Astrocyte (in vitro differentiated cells and primary cell): ENCODE measurements around the gene AKAP8L. TPM values are rescaled to one million over a fixed set of nuclear protein-coding genes. Genes with fewer than 3 reads are reported as not detected.

Experiments
- DNase-seq: peaks from one replicate; pipeline ENCODE4 v3.0.0-alpha.2; 2010; ENCODE audit warnings: low read depth
- FAIRE-seq: peaks from 2 replicates; lab custom pipeline; 2011; peaks lifted over from hg19 to GRCh38; lab: Jason Lieb, UNC
- H2AFZ ChIP-seq: 2 replicates; pipeline ENCODE4 v1.6.0; 2012; ENCODE audit warnings: low read depth, low read length, inconsistent platforms
- H3K27ac ChIP-seq: 2 replicates; pipeline ENCODE4 v1.5.1; 2011; ENCODE audit warnings: low read depth, low read length, inconsistent platforms
- H3K27me3 ChIP-seq: 2 replicates; pipeline ENCODE4 v1.6.0; 2011; ENCODE audit warnings: low read length, inconsistent platforms; ENCODE audit not compliant: insufficient read depth
- H3K36me3 ChIP-seq: 2 replicates; pipeline ENCODE4 v1.5.1; 2011; ENCODE audit warnings: low read length, inconsistent platforms; ENCODE audit not compliant: insufficient read depth
- H3K4me1 ChIP-seq: 2 replicates; pipeline ENCODE4 v1.5.1; 2011; ENCODE audit warnings: low read length, inconsistent platforms; ENCODE audit not compliant: insufficient read depth
- H3K4me2 ChIP-seq: 2 replicates; pipeline ENCODE4 v1.6.0; 2012; ENCODE audit warnings: low read length, inconsistent platforms
- H3K4me3 ChIP-seq: 2 replicates; pipeline ENCODE4 v1.5.1; 2011; ENCODE audit warnings: low read depth, mild to moderate bottlenecking, low read length, inconsistent platforms; ENCODE audit not compliant: insufficient read depth
- H3K79me2 ChIP-seq: 2 replicates; pipeline ENCODE4 v1.6.0; 2012; ENCODE audit warnings: mild to moderate bottlenecking, low read length, inconsistent platforms; ENCODE audit not compliant: insufficient read depth
- H3K9ac ChIP-seq: 2 replicates; pipeline ENCODE4 v1.6.0; 2012; ENCODE audit warnings: mild to moderate bottlenecking, low read length, inconsistent platforms
- H3K9me3 ChIP-seq: 2 replicates; pipeline ENCODE4 v1.5.1; 2012; ENCODE audit warnings: low read depth, mild to moderate bottlenecking, low read length, inconsistent platforms; ENCODE audit not compliant: insufficient read depth
- H4K20me1 ChIP-seq: 2 replicates; pipeline ENCODE4 v1.6.0; 2012; ENCODE audit warnings: low read length, inconsistent platforms; ENCODE audit not compliant: insufficient read depth
- H3K27ac Mint-ChIP-seq: one replicate; pipeline ENCODE4 v1.8.0; 2021; ENCODE audit warnings: mild to moderate bottlenecking, mixed read lengths; ENCODE audit not compliant: unreplicated experiment
- H3K27me3 Mint-ChIP-seq: one replicate; pipeline ENCODE4 v1.8.0; 2021; ENCODE audit warnings: low read depth, mixed read lengths; ENCODE audit not compliant: unreplicated experiment
- H3K36me3 Mint-ChIP-seq: one replicate; pipeline ENCODE4 v1.8.0; 2021; ENCODE audit warnings: low read depth, mixed read lengths; ENCODE audit not compliant: unreplicated experiment
- H3K4me1 Mint-ChIP-seq: one replicate; pipeline ENCODE4 v1.8.0; 2021; ENCODE audit warnings: low read depth, mixed read lengths; ENCODE audit not compliant: unreplicated experiment
- H3K4me3 Mint-ChIP-seq: one replicate; pipeline ENCODE4 v1.8.0; 2021; ENCODE audit warnings: mild to moderate bottlenecking, moderate library complexity, mixed read lengths; ENCODE audit not compliant: unreplicated experiment
- H3K9me3 Mint-ChIP-seq: one replicate; pipeline ENCODE4 v1.8.0; 2021; ENCODE audit warnings: mild to moderate bottlenecking, mixed read lengths; ENCODE audit not compliant: unreplicated experiment
- CTCF ChIP-seq: IDR thresholded peaks from 2 replicates; pipeline ENCODE4 v1.5.1; 2011; ENCODE audit warnings: low read depth, mild to moderate bottlenecking, inconsistent platforms, low read length, moderate library complexity; ENCODE audit not compliant: insufficient read depth
- EZH2 ChIP-seq: IDR thresholded peaks from 2 replicates; pipeline ENCODE4 v1.6.1; 2012; ENCODE audit warnings: mild to moderate bottlenecking, low read length, inconsistent platforms; ENCODE audit not compliant: insufficient read depth
- total RNA-seq: library from RNA; stranded (reverse); gene quantifications from 2 replicates; pipeline ENCODE4 v1.2.1, GENCODE V29; 2021

Gene AKAP8L
- total RNA-seq, 1 donor from 2014 or later: 101 TPM

DNA sequence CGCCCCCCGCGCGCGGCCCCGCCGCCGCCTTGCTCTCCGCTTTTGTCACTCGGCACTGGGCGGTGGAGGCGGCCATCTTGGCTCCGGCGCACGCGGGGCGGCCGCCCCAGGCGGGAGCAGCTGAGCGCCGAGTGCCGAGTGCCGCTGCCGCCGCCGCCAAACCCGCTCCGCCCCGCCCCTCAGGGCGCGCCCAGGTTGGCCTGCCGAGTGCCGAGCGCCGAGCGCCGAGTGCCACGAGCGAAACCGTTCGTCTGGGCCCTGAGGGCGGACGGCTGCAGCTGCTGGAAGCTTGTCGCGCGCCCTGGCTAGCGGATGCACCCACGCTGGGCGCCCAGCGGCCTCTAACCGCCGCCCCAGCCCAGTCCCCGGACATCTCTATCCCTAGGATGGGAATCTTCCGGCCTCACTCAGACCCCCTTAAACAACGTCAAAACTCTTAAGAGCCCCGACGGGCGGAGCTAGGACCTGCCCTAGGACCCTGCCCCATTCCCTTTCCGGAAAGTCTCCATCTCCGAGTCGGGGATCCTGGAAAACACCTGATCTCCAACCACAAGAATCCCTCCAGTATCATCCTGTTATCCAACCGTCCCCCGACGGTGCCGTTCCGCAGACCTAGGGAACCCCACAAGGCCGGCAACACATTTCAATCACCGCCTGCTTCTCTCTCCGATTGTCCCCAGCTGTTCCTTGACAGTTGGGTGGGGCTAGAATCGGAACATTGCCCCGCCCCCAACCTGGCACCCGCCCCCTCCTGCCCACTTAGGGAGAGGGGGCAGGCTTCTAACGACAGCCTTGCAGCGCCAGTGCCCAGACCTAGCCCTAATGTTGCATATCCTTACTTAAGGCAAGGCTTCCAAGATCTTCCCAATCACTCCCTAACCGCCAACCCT lies 14.1 kb upstream of the AKAP8L start:
- H4K20me1 ChIP-seq: peaks cover 39% of the 10 kb centered on the region
- peaks cover 48% of the 10 kb centered on the region for H3K79me2 ChIP-seq
- no peaks in the 10 kb centered on the region for H3K9me3 ChIP-seq
- H3K9ac ChIP-seq: peak overlapping the region; percentile 75
- no peak for FAIRE-seq
- peak overlapping the region; percentile 73 for H3K27ac ChIP-seq
- peak overlapping the region; percentile 93 for H3K4me2 ChIP-seq
- H2AFZ ChIP-seq: peak overlapping the region; percentile 91
- Mint-ChIP-seq H3K4me1 (peaks cover 14% of the 10 kb centered on the region), H3K27ac (peak overlapping the region; percentile 98), H3K27me3 (no peaks in the 10 kb centered on the region), H3K9me3 (peaks cover 2% of the 10 kb centered on the region), H3K36me3 (peaks cover 6% of the 10 kb centered on the region), H3K4me3 (peak overlapping the region; percentile 95)
- H3K36me3 ChIP-seq: no peaks in the 10 kb centered on the region
- no peak for TF ChIP-seq EZH2
- no peak for TF ChIP-seq CTCF
- H3K4me1 ChIP-seq: peaks cover 19% of the 10 kb centered on the region
- peak; percentile 83 for DNase-seq
- H3K4me3 ChIP-seq: peak overlapping the region; percentile 66
- H3K27me3 ChIP-seq: no peaks in the 10 kb centered on the region

DNA sequence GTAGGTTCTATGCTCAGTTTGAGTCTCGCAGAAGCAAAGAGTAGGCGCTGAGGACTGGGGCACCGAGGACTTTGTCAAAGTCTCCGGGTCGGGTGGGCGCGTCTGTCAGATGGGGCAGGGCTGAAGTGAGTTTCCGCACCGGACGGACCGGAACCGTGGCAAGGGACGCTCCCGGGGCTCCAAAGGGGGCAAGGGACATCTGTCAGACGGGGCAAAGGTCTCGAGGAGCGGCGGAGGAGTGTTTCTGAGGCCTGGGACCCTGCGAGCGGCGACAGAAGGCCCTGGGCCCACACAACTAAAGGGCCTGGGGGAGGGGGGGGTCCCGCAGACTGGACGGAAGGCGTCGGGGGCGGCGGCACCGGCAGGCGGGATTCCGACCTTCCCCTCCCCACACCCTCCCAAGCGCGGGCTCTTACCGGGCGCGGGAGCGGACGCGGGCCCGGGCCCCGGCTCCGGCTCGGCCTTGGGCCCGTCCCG lies 13.3 kb upstream of the AKAP8L start:
- Histone ChIP-seq H3K27me3 (no peaks in the 10 kb centered on the region), H3K9me3 (no peaks in the 10 kb centered on the region), H3K4me2 (peak overlapping the region; percentile 100), H3K79me2 (peaks cover 55% of the 10 kb centered on the region), H3K4me3 (peak overlapping the region; percentile 88), H3K27ac (peak overlapping the region; percentile 49), H3K36me3 (no peaks in the 10 kb centered on the region), H3K4me1 (peaks cover 19% of the 10 kb centered on the region), H2AFZ (peak overlapping the region; percentile 27), H4K20me1 (peaks cover 44% of the 10 kb centered on the region), H3K9ac (peak overlapping the region; percentile 89)
- H3K27ac Mint-ChIP-seq: peak overlapping the region; percentile 98
- no peak for TF ChIP-seq EZH2
- no peak for TF ChIP-seq CTCF
- DNase-seq (no peak), FAIRE-seq (no peak)
- H3K9me3 Mint-ChIP-seq: peaks cover 2% of the 10 kb centered on the region
- H3K36me3 Mint-ChIP-seq: peaks cover 8% of the 10 kb centered on the region
- peak overlapping the region; percentile 99 for H3K4me3 Mint-ChIP-seq
- H3K27me3 Mint-ChIP-seq: no peaks in the 10 kb centered on the region
- peaks cover 14% of the 10 kb centered on the region for H3K4me1 Mint-ChIP-seq
